Measurements from ENCODE around the gene NLGN1.

NLGN1 gene

GRCh38 chr3:173796405-173796804 is 398.9 kb downstream of the NLGN1 start:
- Mint-ChIP-seq H3K27me3 (no peaks in the 10 kb centered on the region), H3K27ac (no peak overlapping the region), H3K4me3 (no peak overlapping the region), H3K36me3 (ENCODE audit: low read depth) (no peaks in the 10 kb centered on the region), H3K4me1 (ENCODE audit: low read depth) (no peaks in the 10 kb centered on the region), H3K9me3 (peaks cover 8% of the 10 kb centered on the region)

GRCh38 chr3:173796890-173797289 is 399.3 kb downstream of the NLGN1 start:
- H3K4me3 Mint-ChIP-seq, result no peak overlapping the region
- H3K27me3 Mint-ChIP-seq, result no peaks in the 10 kb centered on the region
- H3K36me3 Mint-ChIP-seq (ENCODE audit: low read depth), result no peaks in the 10 kb centered on the region
- H3K4me1 Mint-ChIP-seq (ENCODE audit: low read depth), result no peaks in the 10 kb centered on the region
- no peak overlapping the region for H3K27ac Mint-ChIP-seq
- peaks cover 8% of the 10 kb centered on the region for H3K9me3 Mint-ChIP-seq

GRCh38 chr3:173799060-173799816 is 401.7 kb downstream of the NLGN1 start:
- no peaks in the 10 kb centered on the region for H3K27me3 Mint-ChIP-seq
- H3K27ac Mint-ChIP-seq, result no peak overlapping the region
- H3K36me3 Mint-ChIP-seq (ENCODE audit: low read depth), result no peaks in the 10 kb centered on the region
- no peak overlapping the region for H3K4me3 Mint-ChIP-seq
- H3K4me1 Mint-ChIP-seq (ENCODE audit: low read depth), result no peaks in the 10 kb centered on the region
- H3K9me3 Mint-ChIP-seq, result no peaks in the 10 kb centered on the region

GRCh38 chr3:173800154-173800553 is 402.6 kb downstream of the NLGN1 start:
- H3K27me3 Mint-ChIP-seq, result no peaks in the 10 kb centered on the region
- no peak overlapping the region for H3K27ac Mint-ChIP-seq
- H3K9me3 Mint-ChIP-seq, result no peaks in the 10 kb centered on the region

GRCh38 chr3:173814809-173815208 is 417.3 kb downstream of the NLGN1 start:
- Mint-ChIP-seq H3K9me3 (peaks cover 15% of the 10 kb centered on the region), H3K36me3 (ENCODE audit: low read depth) (no peaks in the 10 kb centered on the region), H3K4me3 (no peak overlapping the region), H3K27me3 (no peaks in the 10 kb centered on the region), H3K27ac (no peak overlapping the region), H3K4me1 (ENCODE audit: low read depth) (no peaks in the 10 kb centered on the region)

More at GRCh38 chr3:173800154-173800553, 402.6 kb downstream of the NLGN1 start:
- Mint-ChIP-seq H3K4me1 (ENCODE audit: low read depth) (no peaks in the 10 kb centered on the region), H3K36me3 (ENCODE audit: low read depth) (no peaks in the 10 kb centered on the region), H3K4me3 (no peak overlapping the region)

GRCh38 chr3:173819368-173819767 is 421.8 kb downstream of the NLGN1 start:
- no peak overlapping the region for H3K27ac Mint-ChIP-seq
- H3K36me3 Mint-ChIP-seq (ENCODE audit: low read depth), result no peaks in the 10 kb centered on the region
- peaks cover 15% of the 10 kb centered on the region for H3K9me3 Mint-ChIP-seq
- H3K4me1 Mint-ChIP-seq (ENCODE audit: low read depth), result no peaks in the 10 kb centered on the region
- H3K27me3 Mint-ChIP-seq, result no peaks in the 10 kb centered on the region
- no peak overlapping the region for H3K4me3 Mint-ChIP-seq

- no peak overlapping the region for H3K27ac Mint-ChIP-seq
- no peaks in the 10 kb centered on the region for H3K36me3 Mint-ChIP-seq (ENCODE audit: low read depth)
- H3K9me3 Mint-ChIP-seq, result peaks cover 5% of the 10 kb centered on the region
- H3K4me3 Mint-ChIP-seq, result no peak overlapping the region
- no peaks in the 10 kb centered on the region for H3K27me3 Mint-ChIP-seq
- H3K4me1 Mint-ChIP-seq (ENCODE audit: low read depth), result no peaks in the 10 kb centered on the region
These were observed 426.4 kb downstream of the NLGN1 start for GRCh38 chr3:173823911-173824460.

- Mint-ChIP-seq H3K36me3 (ENCODE audit: low read depth) (no peaks in the 10 kb centered on the region), H3K27ac (no peak overlapping the region), H3K9me3 (peaks cover 6% of the 10 kb centered on the region), H3K27me3 (no peaks in the 10 kb centered on the region), H3K4me1 (ENCODE audit: low read depth) (no peaks in the 10 kb centered on the region), H3K4me3 (no peak overlapping the region)
These were observed 428.2 kb downstream of the NLGN1 start for GRCh38 chr3:173825730-173826129.

- H3K27ac Mint-ChIP-seq, result no peak overlapping the region
- no peaks in the 10 kb centered on the region for H3K36me3 Mint-ChIP-seq (ENCODE audit: low read depth)
- peaks cover 6% of the 10 kb centered on the region for H3K9me3 Mint-ChIP-seq
- no peaks in the 10 kb centered on the region for H3K27me3 Mint-ChIP-seq
- H3K4me1 Mint-ChIP-seq (ENCODE audit: low read depth), result no peaks in the 10 kb centered on the region
- no peak overlapping the region for H3K4me3 Mint-ChIP-seq
These were observed 428.9 kb downstream of the NLGN1 start for GRCh38 chr3:173826416-173826815.

GRCh38 chr3:173826901-173827609 is 429.5 kb downstream of the NLGN1 start:
- Mint-ChIP-seq H3K4me1 (ENCODE audit: low read depth) (no peaks in the 10 kb centered on the region), H3K4me3 (no peak overlapping the region), H3K9me3 (peaks cover 6% of the 10 kb centered on the region), H3K27me3 (no peaks in the 10 kb centered on the region), H3K36me3 (ENCODE audit: low read depth) (no peaks in the 10 kb centered on the region), H3K27ac (no peak overlapping the region)

GRCh38 chr3:173838644-173839043 is 441.1 kb downstream of the NLGN1 start:
- no peak overlapping the region for H3K27ac Mint-ChIP-seq
- no peaks in the 10 kb centered on the region for H3K36me3 Mint-ChIP-seq (ENCODE audit: low read depth)
- no peaks in the 10 kb centered on the region for H3K27me3 Mint-ChIP-seq
- no peaks in the 10 kb centered on the region for H3K9me3 Mint-ChIP-seq
- no peaks in the 10 kb centered on the region for H3K4me1 Mint-ChIP-seq (ENCODE audit: low read depth)
- no peak overlapping the region for H3K4me3 Mint-ChIP-seq

- no peaks in the 10 kb centered on the region for H3K9me3 Mint-ChIP-seq
These were observed 442.3 kb downstream of the NLGN1 start for GRCh38 chr3:173839859-173840258.

GRCh38 chr3:173841334-173841733 is 443.8 kb downstream of the NLGN1 start:
- no peak overlapping the region for H3K4me3 Mint-ChIP-seq
- no peaks in the 10 kb centered on the region for H3K36me3 Mint-ChIP-seq (ENCODE audit: low read depth)
- H3K27ac Mint-ChIP-seq, result no peak overlapping the region
- H3K27me3 Mint-ChIP-seq, result no peaks in the 10 kb centered on the region
- peaks cover 7% of the 10 kb centered on the region for H3K9me3 Mint-ChIP-seq
- H3K4me1 Mint-ChIP-seq (ENCODE audit: low read depth), result no peaks in the 10 kb centered on the region

More at GRCh38 chr3:173839859-173840258, 442.3 kb downstream of the NLGN1 start:
- H3K27ac Mint-ChIP-seq, result no peak overlapping the region
- H3K27me3 Mint-ChIP-seq, result no peaks in the 10 kb centered on the region
- no peak overlapping the region for H3K4me3 Mint-ChIP-seq
- no peaks in the 10 kb centered on the region for H3K4me1 Mint-ChIP-seq (ENCODE audit: low read depth)
- H3K36me3 Mint-ChIP-seq (ENCODE audit: low read depth), result no peaks in the 10 kb centered on the region

- Mint-ChIP-seq H3K4me3 (no peak overlapping the region), H3K36me3 (ENCODE audit: low read depth) (no peaks in the 10 kb centered on the region)
These were observed 445.5 kb downstream of the NLGN1 start for GRCh38 chr3:173843060-173843459.

GRCh38 chr3:173846584-173846983 is 449.0 kb downstream of the NLGN1 start:
- Mint-ChIP-seq H3K36me3 (ENCODE audit: low read depth) (no peaks in the 10 kb centered on the region), H3K4me3 (no peak overlapping the region), H3K4me1 (ENCODE audit: low read depth) (no peaks in the 10 kb centered on the region), H3K27ac (no peak overlapping the region), H3K27me3 (no peaks in the 10 kb centered on the region), H3K9me3 (peaks cover 12% of the 10 kb centered on the region)

More at GRCh38 chr3:173843060-173843459, 445.5 kb downstream of the NLGN1 start:
- H3K4me1 Mint-ChIP-seq (ENCODE audit: low read depth), result no peaks in the 10 kb centered on the region
- H3K27ac Mint-ChIP-seq, result no peak overlapping the region
- H3K9me3 Mint-ChIP-seq, result peaks cover 12% of the 10 kb centered on the region
- no peaks in the 10 kb centered on the region for H3K27me3 Mint-ChIP-seq

Data from stimulated activated naive CD8-positive, alpha-beta T cell treated with anti-CD3 and anti-CD28 coated beads, Interleukin-15, Interleukin-2, amounts not matched to agents 100 ng/mL and 50 ng/mL, for 24 hours (primary cell).